Cerebellar cortex (tissue), 1 donor: ENCODE data around the gene FEM1A.
A peak's percentile ranks its signal among the peaks of the same experiment; 100 is the strongest.
"Not testable (repeated sequence)": the region's sequence is repeated elsewhere in the genome, so short reads cannot be mapped to it uniquely, and the experiment has no call there.

Experiments
- DNase-seq: peaks from one replicate; pipeline ENCODE4 v3.0.0-alpha.2; 2015; ENCODE audit warnings: low spot score

Gene FEM1A, protein sequence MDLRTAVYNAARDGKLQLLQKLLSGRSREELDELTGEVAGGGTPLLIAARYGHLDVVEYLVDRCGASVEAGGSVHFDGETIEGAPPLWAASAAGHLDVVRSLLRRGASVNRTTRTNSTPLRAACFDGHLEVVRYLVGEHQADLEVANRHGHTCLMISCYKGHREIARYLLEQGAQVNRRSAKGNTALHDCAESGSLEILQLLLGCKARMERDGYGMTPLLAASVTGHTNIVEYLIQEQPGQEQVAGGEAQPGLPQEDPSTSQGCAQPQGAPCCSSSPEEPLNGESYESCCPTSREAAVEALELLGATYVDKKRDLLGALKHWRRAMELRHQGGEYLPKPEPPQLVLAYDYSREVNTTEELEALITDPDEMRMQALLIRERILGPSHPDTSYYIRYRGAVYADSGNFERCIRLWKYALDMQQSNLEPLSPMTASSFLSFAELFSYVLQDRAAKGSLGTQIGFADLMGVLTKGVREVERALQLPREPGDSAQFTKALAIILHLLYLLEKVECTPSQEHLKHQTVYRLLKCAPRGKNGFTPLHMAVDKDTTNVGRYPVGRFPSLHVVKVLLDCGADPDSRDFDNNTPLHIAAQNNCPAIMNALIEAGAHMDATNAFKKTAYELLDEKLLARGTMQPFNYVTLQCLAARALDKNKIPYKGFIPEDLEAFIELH

DNA sequence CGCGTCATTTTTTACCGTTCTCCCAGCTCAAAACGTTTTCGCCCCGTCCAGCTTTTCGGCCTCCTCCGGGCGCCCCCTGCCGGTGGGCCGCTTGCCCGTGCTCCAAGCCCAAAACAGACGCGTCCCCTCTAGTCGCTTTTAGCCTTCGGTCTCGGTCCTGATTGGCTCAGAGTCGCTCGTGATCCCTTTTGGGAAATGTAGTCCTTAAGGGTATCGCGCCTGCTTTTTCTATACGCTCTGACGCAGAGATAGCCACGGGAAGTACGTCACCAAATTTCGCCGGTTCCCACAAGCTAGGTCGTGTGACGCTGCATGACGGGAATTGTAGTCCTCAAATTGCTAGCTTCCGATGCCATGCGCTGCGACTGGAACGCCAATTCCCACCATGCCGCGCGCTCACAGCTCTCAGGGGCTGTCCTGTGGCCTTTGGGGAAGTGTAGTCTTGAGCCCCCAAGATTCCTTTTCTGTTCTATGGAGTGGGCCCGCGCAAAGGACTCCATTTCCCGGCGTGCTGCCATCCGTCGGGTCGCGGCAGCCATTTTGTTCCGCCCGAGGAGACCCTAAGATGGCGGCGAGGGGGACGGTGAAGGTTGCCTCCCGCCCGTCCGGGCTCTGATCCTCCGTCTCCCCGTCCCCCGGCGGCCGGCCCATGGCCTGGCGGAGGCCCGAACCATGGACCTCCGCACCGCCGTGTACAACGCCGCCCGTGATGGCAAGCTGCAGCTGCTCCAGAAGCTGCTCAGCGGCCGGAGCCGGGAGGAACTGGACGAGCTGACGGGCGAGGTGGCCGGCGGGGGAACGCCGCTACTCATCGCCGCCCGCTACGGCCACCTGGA, at the start of gene FEM1A:
FEM1A (plus strand) TSS at position 552 of the 836 bp plus-strand sequence; CDS start at position 673, 121 bp downstream.
- peak; percentile 100 for DNase-seq

DNA sequence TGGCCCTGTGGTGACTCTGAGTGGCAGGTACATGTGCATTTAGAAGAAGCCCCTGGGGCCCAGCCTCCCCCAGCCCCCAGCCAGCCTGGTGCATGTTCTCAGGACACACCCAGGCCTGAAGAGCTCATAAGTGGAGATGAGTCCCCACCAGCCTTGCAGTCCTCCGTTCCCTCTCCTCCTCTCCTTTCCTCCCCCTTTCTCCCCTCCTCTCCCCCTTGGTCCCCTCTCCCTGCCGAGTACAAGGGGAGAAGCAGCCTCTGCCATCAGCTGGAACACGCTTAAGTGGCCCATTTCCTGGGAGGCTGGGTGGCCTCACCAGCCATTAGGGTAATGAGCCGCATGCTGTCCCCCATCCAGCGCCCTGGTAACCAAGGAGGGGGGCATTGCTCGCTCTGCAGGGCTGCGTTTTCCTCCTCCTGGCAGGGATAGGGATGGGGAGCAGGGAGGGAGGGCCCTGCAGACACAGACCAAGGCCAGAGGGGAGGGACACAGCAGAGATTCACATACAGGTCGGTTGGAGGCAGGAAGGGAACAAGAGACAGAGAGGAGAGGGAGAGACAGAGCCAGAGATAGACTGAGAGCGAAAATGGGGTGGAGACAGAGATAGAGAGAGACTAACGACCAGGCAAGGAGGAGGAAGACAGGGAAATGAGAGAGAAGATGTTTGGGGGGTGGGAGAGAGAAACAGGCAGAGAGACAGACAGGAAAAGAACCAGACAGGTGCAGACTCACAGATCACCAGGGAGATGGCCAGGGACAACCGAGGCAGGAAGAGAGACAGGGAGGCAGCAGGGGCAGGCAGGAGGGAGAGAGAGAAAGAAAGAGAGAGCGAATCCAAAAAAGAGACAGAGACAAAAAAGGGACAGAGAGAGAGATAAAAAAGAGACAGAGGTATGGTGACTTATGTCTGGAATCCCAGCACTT, 48.5 kb upstream of the FEM1A start:
- peak; percentile 9 for DNase-seq

DNA sequence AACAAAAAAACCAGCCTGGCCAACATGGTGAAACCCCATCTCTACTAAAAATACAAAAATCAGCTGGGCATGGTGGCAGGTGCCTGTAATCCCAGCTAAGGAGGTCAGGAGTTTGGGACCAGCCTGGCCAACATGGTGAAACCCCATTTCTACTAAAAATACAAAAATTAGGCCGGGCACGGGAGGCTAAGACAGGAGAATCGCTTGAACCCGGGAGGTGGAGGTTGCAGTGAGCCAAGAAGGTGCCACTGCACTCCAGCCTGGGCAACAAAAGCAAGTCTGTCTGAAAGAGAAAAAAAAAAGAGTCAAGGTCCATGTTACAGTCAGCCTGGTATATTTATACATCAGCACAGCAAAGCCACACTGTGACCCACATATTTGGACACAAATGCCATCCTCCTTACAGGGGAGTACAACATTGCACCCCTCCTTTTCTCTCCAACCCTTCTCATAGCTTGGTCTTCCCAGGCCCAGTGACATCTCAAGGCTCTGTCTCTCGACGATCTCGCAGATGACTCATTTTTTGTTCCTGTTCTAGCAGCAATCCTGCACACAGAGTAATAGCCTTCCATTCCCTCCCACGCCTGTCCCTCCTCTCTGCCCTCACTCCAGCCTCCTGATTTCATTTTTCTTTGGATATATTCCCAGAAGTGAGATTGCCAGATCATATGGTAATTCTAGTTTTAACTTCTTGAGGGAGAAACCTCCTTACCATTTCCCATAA, 46.9 kb upstream of the FEM1A start:
- DNase-seq, result peak; percentile 71

DNA sequence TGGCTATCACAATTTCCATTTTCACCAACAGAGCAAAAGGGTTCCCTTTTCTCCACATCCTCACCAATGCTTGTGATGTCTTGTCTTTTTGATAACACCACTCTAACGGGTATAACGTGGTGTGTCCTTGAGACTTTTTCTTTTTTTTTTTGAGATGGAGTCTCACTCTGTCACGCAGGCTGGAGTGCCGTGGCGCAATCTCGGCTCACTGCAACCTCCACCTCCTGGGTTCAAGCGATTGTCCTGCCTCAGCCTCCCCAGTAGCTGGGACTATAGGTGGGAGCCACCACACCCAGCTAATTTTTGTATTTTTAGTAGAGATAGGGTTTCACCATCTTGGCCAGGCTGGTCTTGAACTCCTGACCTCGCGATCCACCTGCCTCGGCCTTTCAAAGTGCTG, 46.4 kb upstream of the FEM1A start:
- DNase-seq, result not testable (repeated sequence)

DNA sequence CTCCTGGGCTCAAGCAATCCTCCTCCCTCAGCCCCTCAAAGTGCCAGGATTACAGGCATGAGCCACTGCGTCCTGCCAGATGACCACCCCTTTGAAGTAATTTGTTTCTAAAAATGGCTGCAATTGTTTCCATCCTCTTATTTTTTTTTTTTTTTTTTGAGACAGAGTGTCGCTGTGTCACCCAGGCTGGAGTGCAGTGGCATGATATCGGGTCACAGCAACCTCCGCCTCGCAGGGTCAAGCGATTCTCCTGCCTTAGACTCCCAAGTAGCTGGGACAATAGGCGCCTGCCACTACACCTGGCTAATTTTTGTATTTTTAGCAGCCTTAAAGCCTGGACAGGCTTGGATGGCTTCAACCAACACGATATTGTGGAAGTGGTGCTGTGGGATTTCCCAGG, 45.5 kb upstream of the FEM1A start:
- DNase-seq, result no peak

DNA sequence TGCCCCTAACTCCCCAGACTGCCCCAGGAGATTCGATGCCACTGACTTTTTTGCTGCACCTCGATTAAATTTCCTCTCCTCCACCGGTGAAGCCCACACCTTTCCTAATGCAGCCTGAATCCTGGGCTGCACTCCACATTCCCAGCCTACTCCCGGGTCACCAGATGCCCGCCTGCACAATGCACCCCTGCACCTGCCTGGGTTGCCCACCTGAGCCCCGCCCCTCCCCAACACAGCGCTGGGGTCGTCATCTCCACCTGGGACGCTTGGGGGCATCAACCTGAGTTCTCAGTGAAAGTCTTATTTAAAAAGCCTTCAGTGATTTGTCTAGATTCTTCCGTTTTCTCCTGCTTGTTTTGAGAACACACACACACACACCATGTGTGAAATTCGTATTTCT, 43.3 kb upstream of the FEM1A start:
- DNase-seq, result no peak

DNA sequence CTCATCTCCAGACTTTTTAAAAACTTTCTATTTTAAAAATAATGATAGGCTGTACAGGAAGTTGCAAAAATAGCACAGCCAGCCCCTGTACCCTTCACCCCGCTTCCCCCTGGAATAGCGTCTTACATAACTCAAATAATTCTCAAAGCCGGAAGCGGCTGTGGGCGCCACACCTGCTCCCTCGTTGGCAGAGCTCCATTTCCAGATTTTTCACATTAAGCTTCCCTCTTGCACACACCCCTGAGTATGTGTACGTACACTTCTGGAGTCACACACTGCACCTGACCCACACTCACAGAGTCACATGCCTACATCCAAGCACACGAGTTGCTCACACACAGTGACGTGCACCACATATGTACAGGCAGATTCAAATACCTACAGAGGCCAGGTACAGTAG, 42.9 kb upstream of the FEM1A start:
- no peak for DNase-seq

DNA sequence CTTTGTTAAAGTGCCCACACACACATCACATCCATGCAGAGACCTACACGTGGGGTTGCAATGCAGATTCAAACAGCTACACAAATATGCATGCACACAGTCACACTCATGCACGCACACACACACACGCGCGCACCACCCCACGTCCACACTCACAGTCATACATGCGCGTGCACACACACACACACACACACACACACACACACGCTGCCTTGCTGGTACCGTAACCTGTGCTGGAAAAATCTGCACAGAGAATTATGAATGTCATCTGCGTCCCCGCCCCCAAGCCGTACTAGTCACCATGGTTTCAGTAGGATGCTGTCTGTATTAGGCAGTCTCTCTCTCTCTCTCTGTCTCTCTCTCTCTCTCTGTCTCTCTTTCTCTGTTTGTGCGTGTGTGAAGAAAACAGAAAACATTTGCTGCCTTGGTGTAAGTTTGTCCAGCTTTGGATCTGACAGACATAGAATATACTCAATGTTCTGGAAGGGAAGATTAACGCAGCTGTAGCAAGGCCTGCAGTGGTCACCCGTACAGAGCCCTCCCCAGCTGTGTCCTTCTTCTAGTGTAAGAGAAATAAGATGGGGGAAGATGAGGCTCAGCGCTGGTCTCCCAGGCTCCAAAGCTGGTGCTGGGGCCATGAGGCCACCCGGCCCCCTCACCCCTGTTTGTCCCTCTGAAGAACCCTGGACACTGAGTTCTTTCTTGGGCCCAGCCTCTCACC, 41.5 kb upstream of the FEM1A start:
- DNase-seq, result no peak

DNA sequence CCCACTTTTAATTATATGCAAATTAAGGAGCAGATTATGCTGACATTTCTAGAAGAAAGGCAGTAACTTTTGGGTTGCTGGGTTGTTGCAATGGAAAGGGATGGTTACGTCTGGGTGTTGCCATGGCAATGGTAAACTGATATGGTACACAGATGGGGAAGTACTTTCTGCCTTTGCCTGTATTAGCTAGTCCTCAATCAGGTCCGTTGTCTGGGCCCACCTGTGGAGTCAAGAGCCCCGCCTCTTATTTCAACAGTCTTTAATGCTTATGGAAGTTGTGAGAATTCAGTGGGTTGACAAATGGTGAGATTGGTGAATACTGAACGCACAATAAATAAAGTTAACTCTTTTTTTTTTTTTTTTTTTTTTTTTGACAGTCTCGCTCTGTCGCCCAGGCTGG, 37.3 kb upstream of the FEM1A start:
- no peak for DNase-seq

DNA sequence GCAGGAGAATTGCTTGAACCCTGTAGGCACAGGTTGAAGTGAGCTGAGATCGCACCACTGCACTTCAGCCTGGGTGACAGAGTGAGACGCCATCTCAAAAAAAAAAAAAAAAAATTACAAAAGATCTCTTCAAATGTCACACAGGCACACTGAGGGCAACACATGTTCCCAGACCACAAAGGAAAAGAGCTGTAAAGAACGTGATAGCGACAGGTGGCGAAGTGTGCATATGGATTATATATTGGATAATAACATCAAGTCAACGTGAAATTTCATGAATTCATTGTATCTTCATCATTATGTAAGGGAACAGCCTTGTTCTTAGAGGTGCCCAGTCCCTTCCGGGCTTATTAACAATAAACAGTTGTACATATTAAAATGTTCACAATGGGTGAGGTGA, 36.1 kb upstream of the FEM1A start:
- no peak for DNase-seq

DNA sequence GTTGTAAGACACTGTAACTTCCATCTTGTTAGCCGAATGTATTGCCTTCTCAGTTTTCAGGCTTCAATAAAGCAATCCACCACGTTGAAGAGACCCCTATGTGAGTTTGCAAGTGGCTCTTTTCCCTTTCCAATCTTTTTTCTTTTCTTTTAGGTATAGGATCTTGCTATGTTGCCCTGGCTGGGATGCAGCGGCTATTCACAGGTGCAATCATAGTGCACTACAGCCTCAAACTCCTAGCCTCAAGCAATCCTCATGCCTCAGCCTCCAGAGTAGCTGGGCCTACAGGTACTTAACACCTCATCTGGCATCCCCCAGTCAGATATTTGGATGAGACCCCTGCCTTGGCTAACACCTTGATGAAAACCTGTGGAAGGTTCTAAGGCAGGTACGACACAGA, 33.5 kb upstream of the FEM1A start:
- no peak for DNase-seq

DNA sequence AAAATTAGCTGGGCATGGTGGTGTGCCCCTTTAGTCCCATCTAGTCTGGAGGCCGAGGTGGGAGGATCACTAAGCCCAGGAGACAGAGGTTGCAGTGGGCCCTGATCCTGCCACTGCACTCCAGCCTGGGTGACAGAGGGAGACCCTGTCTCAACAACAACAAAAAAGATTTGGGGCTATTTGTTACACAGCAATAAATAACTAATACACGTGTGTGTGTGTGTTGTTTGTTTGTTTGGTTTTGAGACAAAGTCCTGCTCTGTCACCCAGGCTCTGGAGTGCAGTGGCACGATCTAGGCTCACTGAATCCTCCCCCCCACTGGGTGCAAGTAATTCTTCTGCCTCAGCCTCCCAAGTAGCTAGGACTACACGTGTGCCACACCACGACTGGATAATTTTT, 32.9 kb upstream of the FEM1A start:
- DNase-seq, result no peak

DNA sequence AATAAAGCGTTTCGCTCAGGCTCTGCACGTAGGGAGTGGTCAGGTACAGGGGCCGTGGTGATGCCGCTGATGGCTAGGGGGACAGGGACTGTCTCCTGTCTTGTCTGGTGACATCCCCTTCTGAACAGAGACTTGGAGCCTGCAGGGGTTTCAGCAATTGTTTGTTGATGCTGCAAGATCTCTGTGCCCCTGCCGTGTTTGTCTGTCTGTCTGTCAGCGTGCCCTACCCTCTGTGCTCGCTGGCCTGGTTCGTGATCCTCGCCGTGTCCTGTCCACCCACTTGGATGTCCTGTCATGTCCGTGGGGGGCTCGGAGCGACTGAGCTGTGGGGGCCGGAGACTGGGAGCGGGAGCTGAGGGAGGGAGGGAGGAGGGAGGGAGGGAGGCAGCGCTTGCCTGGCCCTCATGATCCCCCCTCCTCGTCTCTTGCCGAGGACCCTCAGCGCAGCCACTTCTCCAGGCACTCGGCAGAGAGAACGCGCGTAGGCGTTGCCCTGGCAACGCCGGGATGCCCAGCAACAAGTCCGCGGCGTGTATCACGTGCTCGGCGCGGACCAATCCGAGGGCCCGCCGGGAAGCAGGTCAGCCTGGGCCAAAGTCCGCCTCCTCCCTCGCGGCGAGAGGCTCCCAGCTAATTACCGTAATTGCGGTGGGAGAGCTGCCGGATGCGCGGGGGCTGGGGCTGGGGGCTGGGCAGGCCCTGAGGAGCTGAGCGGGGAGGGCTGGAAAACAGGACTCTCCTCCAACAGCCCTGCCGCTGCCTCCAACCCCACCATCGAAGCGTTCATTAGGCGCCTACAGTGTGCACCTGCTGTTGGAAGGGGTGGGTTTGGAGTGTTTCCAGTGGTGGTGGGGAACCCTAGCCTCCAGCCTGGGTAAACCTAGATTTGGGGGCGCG, 31.9 kb upstream of the FEM1A start:
- peak; percentile 92 for DNase-seq

DNA sequence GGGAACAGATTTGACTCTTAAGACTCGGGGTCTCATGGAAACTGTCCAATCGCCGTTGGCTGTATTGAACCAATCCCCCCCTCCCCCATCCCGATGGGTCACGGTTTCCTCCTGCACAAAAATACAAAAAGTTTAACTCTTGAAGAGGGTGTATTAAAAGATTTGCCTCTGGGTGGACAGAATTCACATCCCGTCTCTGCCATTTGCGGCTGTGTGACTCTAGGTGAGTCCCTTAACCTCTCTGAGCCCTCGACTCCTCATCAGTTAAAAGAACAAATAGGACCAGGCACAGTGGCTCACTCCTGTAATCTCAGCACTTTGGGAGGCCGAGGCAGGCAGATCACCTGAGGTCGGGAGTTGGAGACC, 31.3 kb upstream of the FEM1A start:
- no peak for DNase-seq

DNA sequence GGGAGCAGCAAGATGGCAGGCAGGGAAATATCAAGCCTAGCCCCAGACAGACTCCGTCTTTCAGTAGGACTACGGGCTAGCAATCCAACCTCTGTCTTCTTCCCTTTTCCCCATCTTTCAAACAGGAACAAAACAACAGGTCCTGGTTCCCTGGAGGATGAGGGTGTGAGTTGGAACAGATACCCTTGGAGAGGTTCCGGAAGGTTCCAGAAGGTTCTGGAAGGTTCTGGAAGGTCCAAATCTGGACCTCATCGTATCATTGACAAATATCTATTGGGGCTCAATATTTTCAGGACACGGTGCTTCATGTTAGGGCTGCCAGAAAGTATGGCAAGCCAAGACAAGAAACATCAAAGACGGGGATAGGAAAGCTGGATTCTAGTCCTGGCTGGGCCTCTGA, 28.5 kb upstream of the FEM1A start:
- DNase-seq, result no peak

DNA sequence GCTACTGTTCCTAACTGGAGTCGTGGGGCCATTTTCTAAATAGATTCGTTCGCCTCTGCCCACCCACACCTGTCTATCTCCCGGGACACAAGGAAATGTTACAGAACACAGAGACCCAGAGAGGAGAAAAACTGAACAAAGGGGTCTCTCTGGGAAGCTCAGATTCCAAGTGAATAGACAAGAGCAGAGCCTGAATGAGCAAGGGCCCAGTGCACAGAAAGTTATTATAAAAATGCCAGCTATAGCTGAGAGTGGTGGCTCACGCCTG, 27.2 kb upstream of the FEM1A start:
- DNase-seq, result no peak

DNA sequence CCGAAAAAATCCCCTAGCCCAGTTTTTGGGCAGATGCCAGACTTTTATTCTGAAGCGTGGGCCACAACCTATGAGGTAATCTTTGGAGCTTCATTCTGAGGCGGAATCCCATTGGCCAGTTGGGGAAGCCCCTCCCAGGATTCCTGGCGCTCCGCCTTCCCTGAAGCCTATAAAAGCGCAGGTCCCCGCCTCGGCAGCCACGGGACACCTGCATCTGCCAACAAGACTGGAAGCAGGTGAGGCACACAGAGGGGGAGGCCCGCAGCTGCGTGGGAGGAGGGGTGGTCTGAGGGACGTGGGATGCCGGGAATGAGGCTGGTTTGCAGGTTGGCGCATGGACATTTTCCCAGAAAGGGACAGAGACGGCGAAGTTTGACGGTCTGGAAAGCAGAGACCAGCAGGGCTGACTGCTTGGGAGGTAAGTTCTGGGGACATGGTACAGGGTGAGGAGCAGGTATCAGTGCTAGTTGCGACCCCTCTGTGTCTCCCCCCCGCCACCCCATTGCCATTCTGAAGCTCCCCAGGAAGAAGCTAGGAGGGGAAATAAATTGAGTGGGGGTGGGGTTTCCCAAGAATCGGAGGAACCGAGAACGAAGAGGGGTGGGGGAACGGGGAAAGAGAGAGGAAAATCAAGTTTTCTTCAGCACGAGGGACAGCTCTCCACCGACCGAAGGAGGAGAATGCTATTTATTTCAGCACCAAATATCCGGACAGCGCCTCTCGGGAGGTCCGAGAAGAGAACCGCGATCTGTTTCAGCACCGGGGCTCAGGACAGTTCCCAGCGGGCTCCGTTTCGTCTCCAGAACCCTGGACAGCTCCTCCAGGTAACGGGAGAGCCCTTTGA, 22.4 kb upstream of the FEM1A start:
- peak; percentile 97 for DNase-seq

DNA sequence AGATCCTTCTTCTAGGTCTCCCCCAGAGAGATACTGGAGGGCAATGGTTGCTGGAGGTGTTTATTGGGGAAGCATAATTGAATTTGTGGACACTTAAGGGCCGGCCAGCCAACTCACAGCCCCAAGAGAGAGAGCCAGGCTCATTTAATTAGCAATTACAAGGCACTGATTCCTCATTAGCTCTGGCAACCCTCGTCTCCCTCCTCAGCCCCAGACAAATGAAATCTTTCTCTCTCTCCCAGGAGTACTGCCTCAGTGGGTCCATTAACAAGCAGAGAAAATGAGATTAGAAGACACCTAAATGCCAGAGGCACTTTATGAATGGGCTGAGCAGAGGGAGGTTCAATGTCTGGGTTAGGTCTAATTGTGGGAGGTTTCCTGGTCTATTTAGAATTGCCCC, 19.0 kb upstream of the FEM1A start:
- no peak for DNase-seq
